SK-N-SH (cell line): ENCODE measurements around the gene THUMPD2.

ENCODE experiments used
- CTCF ChIP-seq: fragments of 200-600 bp; sonication (generic); IDR thresholded peaks from 2 replicates; pipeline ENCODE4 v1.6.1; 2017; ENCODE audit warnings: antibody characterized with exemption, mild to moderate bottlenecking, moderate library complexity
- RFX5 ChIP-seq: IDR thresholded peaks from 2 replicates; pipeline ENCODE4 v1.6.1; 2012; ENCODE audit warnings: mild to moderate bottlenecking, improper control_type of control experiment, low read length
- TAF1 ChIP-seq: IDR thresholded peaks from 2 replicates; pipeline ENCODE4 v1.6.1; 2012; ENCODE audit warnings: low read depth, mild to moderate bottlenecking, low read length, moderate library complexity, borderline replicate concordance
- TCF12 ChIP-seq: IDR thresholded peaks from 2 replicates; pipeline ENCODE4 v1.4.0; 2012

GRCh38 chr2:39728941-39729351 is 50.1 kb downstream of the THUMPD2 start:
- TF ChIP-seq TCF12 (no peak), CTCF (peak; percentile 88), RFX5 (no peak), TAF1 (no peak)
